ENCODE measurements around the gene ACSL5. TPM values are rescaled to one million over a fixed set of nuclear protein-coding genes. Genes with fewer than 3 reads are reported as not detected.

The ACSL5 gene
- total RNA-seq, 2 donors from 2014 or later, result 208 to 218 TPM

DNA sequence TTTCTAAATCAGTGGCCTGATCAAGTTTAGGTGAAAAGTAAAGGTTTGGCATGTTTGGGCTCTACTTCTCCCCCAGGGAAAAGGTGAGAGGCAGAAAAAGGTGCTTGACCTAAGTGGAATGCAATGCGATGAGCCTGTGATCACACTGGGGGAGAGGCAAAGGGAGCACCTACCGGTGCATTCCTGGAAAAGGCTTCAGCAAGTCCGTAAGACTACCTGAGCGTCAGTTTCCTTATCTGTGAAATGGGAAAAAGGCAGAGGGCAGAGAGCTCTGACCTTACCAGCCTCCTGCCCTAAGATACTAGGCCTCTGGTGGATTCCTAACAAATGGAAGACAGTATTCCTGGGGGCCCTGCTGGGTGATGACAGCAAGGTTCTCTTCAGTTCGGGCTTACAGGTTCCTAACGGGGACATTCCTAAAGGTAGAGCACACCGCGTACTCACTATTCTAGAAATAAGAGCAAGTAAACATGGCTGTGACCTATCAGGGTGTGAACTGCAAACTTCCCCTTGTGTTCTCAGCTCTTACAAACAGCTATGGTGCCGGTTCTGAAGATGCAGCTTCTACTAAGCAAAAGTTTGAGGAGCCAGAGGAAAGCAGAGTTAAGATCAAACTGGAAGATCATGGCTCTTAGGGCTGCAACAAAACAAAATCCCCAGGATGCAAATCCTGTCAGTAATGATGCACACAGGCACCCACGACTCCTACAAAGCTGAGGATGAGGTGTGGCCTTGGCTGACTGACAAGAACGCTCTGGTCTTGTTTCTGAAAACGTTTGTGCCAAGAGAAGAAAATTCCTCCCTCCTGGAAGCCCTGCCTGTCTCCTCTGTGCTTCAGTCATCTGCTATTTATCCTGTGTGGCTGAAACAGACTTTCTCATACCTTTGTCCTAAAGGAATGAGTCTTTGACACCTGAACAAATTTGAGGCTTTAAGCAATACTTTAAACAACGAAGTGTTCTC is 13.3 kb upstream of the ACSL5 start:
- Histone ChIP-seq H3K27ac (peak overlapping the region; percentile 80), H3K36me3 (no peaks in the 10 kb centered on the region), H3K9me3 (no peaks in the 10 kb centered on the region), H3K4me1 (peaks cover 12% of the 10 kb centered on the region), H3K27me3 (no peaks in the 10 kb centered on the region), H3K4me3 (no peak overlapping the region), H3K9ac (ENCODE audit: low read depth in 2 of 2, low read length in 2 of 2) (peak overlapping the region in 1 of 2 donors; percentile 80)
- intact Hi-C loops (cut with DNase I), result no loop called here
- DNase-seq, result peak; percentile 85
- no peak for TF ChIP-seq CTCF (IDR thresholded peaks at IDR 0.05)

- Histone ChIP-seq H3K36me3 (no peaks in the 10 kb centered on the region), H3K27me3 (no peaks in the 10 kb centered on the region), H3K9ac (ENCODE audit: low read depth in 2 of 2, low read length in 2 of 2) (peak overlapping the region; percentile 36 to 80), H3K4me1 (peaks cover 12% of the 10 kb centered on the region), H3K9me3 (no peaks in the 10 kb centered on the region), H3K27ac (peak overlapping the region; percentile 80), H3K4me3 (no peak overlapping the region)
- TF ChIP-seq CTCF (IDR thresholded peaks at IDR 0.05), result no peak
- peak; percentile 79 for DNase-seq
- intact Hi-C loops (cut with DNase I), result no loop called here
Observed at GRCh38 chr10:112361951-112362751, 11.8 kb upstream of the ACSL5 start.

DNA sequence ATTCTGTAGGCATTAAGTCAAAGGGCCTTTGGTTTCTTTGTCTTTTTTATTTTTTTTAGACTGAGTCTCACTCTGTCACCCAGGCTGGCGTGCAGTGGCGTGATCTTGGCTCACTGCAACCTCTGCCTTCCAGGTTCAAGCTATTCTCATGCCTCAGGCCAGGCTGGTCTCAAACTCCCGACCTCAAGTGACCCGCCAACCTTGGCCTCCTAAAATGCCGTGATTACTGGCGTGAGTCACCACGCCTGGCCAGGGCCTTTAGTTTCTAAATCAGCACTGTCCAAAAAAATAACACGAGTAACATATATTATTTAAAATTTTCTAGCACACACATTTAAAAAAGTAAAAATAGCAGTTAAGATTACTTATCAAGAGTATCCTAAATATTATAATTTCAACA is 11.1 kb upstream of the ACSL5 start:
- no peaks in the 10 kb centered on the region for H3K27me3 ChIP-seq
- H3K27ac ChIP-seq, result peak overlapping the region; percentile 80
- H3K4me1 ChIP-seq, result peaks cover 12% of the 10 kb centered on the region
- no peaks in the 10 kb centered on the region for H3K36me3 ChIP-seq
- no peaks in the 10 kb centered on the region for H3K9me3 ChIP-seq
- TF ChIP-seq CTCF (IDR thresholded peaks at IDR 0.05), result no peak
- H3K9ac ChIP-seq (ENCODE audit: low read depth in 2 of 2, low read length in 2 of 2), result peak overlapping the region in 1 of 2 donors; percentile 80
- no peak overlapping the region for H3K4me3 ChIP-seq
- DNase-seq, result peak; percentile 60
- intact Hi-C loops (cut with DNase I), result no loop called here

- intact Hi-C loops (cut with DNase I), result no loop called here
- H3K9me3 ChIP-seq, result no peaks in the 10 kb centered on the region
- no peaks in the 10 kb centered on the region for H3K36me3 ChIP-seq
- no peak overlapping the region for H3K4me3 ChIP-seq
- peak; percentile 75 for DNase-seq
- H3K27ac ChIP-seq, result peak overlapping the region; percentile 80
- H3K4me1 ChIP-seq, result peaks cover 12% of the 10 kb centered on the region
- no peak for TF ChIP-seq CTCF (IDR thresholded peaks at IDR 0.05)
- H3K9ac ChIP-seq (ENCODE audit: low read depth in 2 of 2, low read length in 2 of 2), result peak overlapping the region in 1 of 2 donors; percentile 52
- H3K27me3 ChIP-seq, result no peaks in the 10 kb centered on the region
Observed at GRCh38 chr10:112363696-112364688, 9.9 kb upstream of the ACSL5 start.

Measured in colonic mucosa (tissue), 4 donors.